Measurements from ENCODE around the gene ASTL.

- no peak for TF ChIP-seq RARB (CRISPR knock-in tag; IDR thresholded peaks at IDR 0.05)
- no peak for TF ChIP-seq ESRRG (CRISPR knock-in tag; IDR thresholded peaks at IDR 0.05)
- TF ChIP-seq ZFP30 (CRISPR knock-in tag; IDR thresholded peaks at IDR 0.05) = no peak
- TF ChIP-seq CSRNP3 (CRISPR knock-in tag; IDR thresholded peaks at IDR 0.05) = no peak
- TF ChIP-seq PATZ1 (CRISPR knock-in tag; IDR thresholded peaks at IDR 0.05; ENCODE audit: borderline replicate concordance) = no peak
- TF ChIP-seq CREB5 (CRISPR knock-in tag; IDR thresholded peaks at IDR 0.05; ENCODE audit: low read depth) = no peak
- TF ChIP-seq POU6F1 (CRISPR knock-in tag; IDR thresholded peaks at IDR 0.05; ENCODE audit: borderline replicate concordance, low read depth) = no peak
- no peak for TF ChIP-seq ISL1 (CRISPR knock-in tag; IDR thresholded peaks at IDR 0.05)
Measured at GRCh38 chr2:96151595-96152303, 13.4 kb upstream of the ASTL start.
